Right hindlimb (tissue), 1 donor: Measurements from ENCODE around the gene TMEM121.
"Not testable (repeated sequence)": the region's sequence is repeated elsewhere in the genome, so short reads cannot be mapped to it uniquely, and the experiment has no call there.

ENCODE experiments used
- DNase-seq: peaks from one replicate; pipeline ENCODE4 v3.0.0-alpha.2; 2018

The TMEM121 gene

DNA sequence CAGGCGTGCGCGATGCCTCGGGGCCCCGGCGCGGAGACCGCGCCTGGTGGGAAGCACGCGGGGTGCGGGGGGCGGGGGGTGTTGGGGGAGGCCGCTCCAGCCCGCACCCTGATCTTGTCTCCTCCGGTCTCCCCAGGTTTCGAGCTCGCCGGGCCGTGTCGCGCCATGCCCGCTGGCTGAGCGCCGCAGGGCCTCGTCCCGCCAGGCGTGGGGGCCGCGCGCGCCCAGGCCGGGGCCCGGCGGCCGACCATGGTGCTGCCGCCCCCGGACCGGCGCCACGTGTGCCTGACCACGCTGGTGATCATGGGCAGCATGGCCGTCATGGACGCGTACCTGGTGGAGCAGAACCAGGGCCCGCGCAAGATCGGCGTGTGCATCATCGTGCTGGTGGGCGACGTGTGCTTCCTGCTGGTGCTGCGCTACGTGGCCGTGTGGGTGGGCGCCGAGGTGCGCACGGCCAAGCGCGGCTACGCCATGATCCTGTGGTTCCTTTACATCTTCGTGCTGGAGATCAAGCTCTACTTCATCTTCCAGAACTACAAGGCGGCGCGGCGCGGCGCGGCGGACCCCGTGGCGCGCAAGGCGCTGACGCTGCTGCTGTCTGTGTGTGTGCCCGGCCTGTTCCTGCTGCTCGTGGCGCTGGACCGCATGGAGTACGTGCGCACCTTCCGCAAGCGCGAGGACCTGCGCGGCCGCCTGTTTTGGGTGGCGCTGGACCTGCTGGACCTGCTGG lies 2.4 kb downstream of the TMEM121 start:
- peak; percentile 51 for DNase-seq

DNA sequence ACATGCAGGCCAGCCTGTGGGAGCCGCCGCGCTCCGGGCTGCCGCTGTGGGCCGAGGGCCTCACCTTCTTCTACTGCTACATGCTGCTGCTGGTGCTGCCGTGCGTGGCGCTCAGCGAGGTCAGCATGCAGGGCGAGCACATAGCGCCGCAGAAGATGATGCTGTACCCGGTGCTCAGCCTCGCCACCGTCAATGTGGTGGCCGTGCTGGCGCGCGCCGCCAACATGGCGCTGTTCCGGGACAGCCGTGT lies 2.9 kb downstream of the TMEM121 start:
- DNase-seq, result no peak

DNA sequence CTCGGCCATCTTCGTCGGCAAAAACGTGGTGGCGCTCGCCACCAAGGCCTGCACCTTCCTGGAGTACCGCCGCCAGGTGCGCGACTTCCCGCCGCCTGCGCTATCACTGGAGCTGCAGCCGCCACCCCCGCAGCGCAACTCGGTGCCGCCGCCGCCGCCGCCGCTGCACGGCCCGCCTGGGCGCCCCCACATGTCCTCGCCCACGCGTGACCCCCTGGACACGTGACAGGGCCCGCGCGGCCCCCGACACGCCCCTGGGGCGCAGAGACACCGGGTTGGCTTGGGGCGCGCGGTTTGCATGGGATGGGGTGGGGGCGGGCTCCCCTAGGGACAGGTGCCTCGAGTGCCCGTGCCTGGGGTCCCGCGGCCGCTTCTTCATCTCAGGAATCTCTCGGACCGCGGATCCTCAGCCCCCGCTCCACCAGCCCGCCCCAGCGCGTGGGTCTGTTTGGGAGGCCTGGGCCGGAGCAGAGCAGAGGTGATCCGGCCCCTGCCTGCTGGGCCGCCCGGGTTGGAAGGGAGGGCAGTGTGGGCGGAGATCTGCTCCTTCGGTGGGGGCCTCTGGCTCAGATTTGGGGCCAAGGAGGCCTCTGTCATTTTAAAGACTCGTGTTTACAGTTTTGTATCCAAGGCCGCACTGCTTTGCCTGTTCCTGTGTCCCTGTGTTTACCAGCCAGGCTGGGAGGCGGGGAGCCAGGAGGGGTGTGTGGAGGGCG lies 3.3 kb downstream of the TMEM121 start:
- peak; percentile 59 for DNase-seq

DNA sequence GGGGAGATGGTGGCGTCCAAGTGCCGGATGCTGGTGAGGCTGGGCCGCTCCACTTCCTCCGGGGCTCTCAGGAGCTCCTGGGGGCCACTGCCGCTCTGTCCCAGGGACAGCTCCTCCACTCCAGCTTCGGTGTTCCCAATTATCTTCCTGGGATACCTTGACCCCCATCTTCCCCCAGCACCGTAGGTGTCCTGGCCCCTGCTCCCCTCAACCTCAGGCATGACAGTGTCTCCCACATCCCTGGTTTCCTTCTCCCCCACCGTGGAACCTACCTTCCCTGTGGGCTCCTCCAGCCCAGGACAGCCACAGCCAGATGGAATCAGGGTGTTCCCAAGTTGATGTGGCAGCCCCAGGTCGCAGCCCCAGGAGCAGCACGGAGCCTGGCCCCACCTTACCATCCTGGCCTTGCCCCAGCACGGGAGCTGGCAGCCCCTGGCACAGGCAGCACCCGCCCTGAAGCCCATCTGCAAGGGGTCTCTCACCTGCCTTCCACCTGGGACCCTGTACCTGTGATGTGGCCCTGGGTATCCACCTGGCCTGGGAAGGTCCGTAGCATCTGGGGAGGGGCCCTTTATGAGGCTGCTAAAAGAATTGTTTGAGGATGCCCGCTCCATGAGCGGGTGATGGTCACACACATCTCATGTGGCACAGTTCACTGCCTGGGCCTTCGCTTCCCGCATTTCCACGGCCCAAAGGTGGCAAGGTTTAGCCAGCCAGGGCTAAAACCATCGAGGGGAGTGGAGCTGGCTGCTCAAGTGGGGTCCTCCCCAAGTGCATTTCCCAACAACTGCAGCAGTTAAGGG lies 4.1 kb downstream of the TMEM121 start:
- DNase-seq, result no peak

DNA sequence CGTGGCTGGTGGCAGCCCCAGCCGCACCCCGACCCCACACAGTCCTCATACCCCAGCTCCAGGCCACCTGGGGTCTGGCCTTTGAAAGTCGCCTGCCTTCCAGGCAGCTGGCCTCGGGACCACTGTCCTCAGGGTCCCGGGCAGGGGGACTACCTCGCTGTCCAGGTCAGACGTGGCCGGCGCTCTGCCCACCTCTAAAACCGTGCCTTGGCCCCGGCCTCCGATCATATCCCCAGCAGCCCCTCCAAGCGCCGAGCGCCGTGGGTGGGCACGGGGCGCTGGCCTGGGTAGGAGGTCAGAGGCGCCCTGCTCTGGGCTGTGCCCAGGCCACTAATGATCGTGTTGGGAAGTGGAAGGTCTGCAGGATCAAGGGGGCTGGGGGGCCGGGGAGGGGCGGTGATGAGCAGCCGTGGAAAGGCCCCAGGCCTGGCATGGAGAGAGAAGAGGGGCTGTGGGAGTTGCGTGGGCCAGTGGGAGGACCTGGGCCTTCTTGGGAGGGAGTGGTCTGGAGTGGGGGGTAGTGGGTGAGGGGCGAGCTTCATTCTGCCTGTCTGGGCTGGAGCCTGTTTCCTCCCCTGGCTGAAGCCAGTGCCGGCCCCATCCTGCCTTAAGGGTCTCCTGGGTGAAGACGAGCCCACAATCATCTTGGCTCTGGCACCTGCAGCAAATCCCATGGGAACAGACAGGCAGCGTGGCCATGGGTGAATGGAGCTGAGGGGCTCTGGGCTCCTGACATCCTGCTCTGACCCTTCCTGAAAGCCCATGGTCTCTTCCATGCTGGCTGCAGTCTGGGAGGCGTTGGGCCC lies 4.9 kb downstream of the TMEM121 start:
- DNase-seq, result no peak

DNA sequence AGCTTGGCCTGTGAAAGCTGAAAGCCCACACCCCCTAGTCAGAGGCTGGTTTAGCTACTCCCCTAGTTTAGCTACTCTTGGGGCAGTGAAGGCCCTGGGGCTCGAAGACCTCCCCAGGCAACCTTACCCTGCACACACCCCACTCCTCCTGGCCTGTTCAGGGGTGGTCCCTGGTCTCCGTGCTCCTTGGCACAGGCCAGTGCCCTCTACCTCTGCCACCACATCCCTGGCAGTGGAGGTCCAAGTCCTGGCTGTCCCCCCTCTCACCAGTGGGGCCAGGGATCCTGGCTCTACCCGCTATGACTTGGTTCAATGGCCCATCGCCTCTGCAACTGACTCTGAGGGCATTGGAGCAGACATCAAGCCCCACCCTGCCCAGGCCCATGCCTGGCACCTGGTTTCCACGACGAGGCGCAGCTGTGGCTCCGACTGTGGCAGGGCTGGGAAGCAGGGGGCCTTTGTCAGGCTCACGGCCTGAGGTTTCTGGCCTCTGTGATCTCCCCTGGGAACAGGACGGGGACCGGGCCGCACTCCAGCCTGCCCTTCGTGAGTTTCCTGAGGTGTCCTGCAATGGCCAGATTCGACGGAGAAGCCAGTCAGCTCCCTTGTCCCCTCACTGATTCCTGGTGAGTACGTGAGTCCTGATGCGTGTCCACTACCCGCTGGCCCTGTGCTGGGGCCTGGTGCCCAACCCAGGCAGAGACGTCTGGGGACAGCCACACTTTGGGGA lies 5.7 kb downstream of the TMEM121 start:
- DNase-seq, result no peak

DNA sequence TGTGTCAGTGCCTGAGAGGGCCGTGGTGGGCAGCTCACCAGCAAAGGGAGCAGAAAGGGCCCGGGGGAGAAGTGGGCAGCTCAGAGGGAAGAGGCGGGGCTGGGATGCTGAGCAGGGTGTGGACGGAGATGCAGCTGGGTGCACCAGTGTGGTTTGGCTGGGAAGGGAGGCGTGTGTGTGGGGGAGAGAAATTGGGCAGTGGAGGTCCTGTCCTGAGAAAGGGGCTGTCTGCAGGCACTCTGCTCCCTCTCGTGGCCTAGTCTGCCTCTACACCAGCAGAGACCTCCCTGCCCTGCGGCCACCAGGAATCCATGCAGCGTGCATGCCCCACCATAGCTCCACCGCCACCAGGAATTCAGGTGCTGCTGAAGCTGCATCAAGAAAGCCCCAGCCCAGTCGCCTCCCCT lies 6.4 kb downstream of the TMEM121 start:
- DNase-seq, result peak; percentile 43

DNA sequence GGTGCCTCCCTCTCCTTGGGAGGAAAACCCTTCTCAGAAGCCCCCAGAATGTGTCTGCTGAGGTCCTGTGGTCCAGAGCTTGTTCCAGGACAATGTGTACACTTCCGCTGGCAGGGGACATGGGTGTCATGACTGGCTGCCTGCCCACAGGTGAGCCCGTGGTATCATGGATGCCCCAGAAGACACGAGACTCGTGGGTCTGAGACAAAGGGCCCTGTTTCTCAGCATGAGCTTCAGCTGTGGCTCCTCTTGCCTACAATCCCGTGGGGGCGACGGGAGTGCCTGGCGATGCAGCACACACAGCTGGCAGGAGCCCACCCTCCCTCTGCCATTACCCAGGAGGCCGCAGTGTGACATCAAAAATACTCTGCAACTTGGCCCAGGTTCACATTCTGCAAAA lies 7.0 kb downstream of the TMEM121 start:
- no peak for DNase-seq

DNA sequence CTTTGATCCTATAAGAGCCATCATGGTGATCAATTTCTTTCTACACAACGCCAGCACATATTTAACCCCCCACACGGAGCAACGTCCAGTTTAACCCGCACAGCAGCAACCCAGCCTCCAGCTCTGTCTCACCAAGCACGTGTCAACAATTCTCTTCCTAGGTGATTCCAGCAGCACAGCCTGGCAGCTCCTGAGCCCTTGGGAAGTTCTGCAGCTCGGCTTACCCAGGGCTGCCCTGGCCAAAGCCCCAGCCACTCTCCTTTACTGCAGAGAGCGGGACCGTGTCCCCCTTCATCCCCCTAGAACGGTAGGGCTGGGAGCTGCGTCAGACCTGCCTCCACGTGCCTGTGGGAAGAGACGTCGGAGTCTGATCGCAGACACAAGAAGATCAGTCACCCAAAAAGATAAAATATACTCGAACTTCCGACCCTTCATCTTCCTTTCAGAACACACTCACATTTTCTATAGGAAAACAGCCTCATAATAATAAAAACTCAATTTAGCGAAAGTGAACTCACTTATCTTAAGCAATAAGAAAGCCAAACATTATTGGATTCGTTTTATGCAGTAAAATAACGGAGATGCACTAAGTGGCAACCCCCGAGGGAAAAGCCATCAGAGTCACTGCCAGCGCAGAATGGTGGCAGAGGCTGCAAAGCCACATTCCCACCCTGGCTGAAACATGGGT lies 7.6 kb downstream of the TMEM121 start:
- no peak for DNase-seq

DNA sequence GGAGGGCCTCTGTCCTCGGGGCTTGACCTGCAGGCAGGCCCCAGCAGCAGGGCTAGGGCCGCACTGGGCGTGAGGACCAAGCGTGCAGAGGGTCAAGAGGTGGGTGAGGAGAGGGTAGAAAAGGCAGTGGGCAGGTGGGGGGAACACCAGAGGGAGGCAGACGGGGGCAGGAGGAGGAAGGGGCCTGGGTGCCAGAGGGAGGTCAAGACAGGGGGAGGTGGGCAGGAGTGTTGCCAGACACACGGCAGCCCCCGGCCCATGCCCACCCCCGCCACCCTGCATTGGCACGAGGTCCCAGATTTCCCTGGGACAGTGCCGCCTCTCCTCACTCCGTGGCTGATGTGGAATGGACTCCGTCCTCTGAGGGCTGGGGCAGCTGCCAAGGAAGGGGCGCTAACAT lies 8.2 kb downstream of the TMEM121 start:
- no peak for DNase-seq

DNA sequence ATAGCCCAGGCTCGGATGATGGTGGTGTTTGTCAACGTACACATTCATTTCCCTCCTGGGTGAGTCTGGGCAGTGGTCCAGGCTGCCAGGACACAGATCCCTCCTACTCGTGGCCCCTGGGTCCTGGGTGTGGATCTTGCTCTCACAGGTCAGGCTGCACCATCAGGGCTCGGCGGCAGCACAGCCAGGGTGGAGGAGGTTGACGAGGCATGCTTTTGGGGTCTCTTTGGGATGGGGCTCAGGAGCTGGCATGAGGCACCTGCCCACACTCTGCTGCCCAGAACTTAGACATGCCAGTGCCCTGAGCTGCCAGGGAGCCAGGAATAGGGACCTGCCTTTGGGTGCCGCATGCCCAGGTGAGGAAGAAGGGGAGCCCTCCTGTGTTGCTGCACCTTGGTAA lies 9.7 kb downstream of the TMEM121 start:
- no peak for DNase-seq

DNA sequence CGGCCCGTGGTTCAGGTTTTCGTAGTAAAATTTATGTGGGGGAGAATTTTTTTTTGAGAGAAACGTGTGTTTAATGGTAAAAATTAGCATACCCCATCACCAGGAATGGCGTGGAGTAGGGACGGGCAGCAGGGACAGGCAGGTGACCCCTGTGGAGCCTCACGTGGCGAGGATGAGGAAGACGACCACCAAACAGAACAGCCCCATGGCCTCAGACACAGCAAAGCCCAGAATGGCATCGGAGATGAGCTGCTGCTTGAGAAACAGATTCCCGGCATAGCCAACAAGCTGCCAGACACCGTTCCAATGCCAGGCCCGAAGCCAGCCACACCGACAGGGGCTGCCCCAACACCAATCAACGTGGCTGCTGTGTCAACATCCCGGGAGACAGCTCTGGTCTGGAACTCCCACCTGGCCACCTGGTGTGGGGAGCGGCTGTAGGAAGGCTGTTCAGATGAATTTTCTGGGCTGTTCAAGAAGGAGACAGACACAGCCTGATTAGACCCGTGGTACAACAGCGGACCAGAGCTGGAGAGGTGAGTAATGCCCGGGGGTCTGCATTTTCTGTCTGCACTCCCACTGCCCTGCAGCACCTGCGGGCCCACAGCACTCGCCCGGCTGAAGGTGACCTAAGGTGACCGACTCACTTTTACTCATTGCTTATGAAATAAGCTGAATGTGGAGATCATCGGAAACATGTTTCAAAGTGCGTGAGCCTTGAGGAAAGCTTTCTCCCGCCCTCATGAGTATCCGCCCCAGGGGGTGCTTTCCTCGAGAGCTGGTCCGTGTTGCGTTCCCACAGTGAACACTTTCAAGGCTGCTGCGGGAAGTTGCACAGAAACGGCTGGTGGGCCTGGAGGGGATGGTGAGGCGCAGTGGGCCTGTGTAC lies 10.6 kb downstream of the TMEM121 start:
- no peak for DNase-seq

DNA sequence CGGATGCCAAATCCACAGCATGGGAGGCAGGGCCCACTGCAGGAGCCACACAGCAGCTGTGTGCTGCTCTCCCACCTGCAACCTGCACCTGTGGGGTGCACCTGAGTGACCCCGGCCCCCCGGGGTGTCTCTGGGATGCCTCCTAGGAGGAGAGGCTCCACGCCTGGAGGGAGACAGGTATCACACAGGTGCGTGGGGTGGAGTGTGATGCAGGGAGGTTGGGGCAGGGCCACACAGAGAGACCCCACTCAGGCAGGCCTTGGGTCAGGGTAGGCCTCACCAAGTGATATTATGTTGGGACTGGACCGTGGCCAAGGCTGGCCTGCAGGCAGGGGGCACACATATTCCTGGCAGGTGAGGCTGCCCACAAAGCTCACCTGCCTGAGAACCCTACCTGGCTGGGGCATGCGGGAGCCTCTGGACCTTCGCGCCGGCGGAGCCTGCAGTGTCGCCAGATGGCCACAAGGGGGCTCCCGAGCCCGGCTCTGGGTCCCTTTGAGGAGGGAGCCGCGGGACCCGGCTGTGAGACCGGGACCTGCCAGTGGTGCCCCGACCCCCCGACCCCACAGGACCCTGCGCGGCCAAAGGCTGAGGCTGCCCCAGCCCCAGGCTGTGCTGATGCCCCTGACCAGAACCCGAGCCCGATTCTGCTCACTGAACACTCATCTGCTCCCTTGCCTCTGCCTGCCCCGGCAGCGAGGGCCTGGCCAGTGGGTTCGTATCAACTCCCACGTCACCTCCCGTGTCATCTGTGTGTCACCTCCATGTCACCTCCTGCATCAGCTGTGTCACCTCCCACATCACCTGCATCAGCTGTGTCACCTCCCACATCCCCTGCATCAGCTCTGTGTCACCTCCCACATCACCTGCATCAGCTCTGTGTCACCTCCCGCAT lies 11.4 kb downstream of the TMEM121 start:
- DNase-seq, result peak; percentile 51

DNA sequence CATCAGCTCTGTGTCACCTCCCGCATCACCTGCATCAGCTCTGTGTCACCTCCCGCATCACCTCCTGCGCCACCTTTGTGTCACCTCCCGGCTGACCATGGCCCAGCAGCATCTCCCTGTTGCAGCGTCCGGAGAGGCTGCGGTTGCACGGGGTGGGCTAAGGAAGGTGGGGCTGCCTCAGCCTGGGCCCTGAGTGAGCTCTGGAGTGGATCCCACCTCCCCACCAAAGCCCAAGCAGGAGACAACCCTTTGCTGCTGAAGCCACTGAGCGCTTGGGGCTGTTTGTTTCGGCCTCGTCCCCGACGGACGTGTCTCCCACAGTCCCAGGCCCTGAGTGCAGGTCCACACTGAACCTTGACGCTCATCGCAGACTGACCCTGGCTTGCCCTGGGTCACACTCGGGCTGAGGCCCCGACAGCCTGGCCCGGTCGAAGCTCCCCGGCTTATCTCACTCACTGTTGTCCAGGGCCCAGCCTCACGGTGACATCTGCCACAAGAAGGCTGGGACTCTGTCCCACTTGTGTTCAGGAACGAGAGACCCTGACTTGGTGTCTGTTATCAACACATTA lies 12.2 kb downstream of the TMEM121 start:
- no peak for DNase-seq

DNA sequence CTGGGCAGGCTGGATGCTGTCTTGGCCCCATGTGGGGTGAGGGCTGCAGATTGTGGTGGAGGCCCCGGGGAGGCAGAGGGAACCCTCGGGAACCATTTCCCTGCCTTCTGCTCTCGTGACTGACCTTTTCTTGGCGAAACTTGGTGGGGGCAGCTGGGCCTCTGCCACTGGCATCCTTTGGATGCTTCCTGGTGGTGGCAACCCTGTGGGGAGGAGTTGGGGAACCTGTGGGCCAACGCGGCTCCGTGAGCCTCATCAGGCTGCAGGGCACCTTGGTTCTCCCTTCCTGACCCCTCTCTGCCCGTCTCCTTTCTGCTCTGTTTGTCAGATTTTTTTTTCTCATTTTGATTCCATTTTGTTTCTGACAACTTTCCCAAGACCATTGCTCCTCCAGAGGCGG lies 14.4 kb downstream of the TMEM121 start:
- no peak for DNase-seq

DNA sequence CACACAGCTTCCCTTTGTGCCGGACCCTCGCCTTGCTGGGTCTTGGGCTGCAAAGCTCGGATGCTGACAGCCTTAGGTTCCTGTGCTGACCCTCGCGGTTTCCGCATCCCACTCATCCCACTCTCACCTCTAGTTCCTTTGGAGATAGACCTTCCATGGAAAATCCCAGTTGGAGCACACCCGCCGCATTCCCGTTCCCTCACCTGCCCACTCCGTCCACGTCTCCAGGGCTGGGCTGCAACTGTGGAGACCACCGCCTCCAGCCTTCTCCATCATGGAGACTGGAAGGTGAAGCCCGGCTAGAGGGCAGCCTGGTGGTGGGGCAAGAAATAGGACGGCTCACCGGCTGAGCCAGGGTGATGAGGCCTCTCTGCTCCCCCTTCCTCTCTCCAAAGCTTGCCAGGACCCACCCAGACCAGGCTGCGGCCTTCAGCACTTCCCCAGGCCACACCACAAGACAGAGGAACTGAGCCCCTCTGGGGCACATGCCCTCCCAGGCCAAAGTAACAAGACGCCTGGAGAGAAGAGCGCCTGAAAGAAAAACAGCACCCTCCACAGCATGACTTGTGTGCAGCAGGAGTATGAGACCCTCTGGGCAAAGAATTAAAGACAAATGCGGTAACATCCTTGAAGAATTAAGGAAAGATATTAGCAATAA lies 15.0 kb downstream of the TMEM121 start:
- no peak for DNase-seq

DNA sequence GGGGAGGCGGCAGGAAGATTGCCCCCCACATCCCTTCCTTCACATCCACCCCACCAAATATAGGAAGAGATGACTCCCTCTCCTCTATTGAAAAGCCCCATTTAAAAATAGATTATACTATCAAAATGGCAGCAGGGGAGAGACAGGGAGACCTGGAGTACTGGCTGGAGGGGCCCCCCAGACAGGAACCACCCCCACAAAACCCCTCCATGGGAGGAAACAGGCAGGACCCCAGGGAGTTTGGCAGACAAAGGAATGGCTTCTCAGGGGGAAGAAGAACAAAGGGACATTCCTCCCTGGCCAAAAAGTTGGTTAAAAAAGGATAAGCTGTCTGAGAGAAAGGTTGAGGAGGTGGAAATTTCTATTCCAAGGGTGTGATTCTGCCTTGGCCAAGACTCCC lies 19.3 kb downstream of the TMEM121 start:
- DNase-seq, result not testable (repeated sequence)

DNA sequence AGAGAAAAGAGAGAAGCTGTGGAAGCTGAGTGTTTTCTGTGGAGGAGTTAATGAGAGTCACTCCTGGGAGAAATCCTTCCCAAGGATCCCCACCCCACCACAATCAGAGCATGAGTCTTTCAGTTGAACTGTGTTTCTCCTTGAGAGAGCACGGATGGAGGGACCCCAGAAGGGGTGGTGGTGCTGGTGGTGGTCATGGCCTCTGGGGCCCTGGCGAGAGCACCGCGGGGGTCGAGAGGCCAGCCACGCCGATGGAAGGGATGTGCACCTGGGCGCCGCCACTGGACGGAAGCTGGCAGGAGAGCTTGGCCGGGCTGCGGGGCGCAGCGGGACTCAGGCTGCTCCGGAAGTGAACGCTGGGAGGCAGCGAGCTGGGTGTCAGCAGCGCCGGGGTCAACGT lies 20.0 kb downstream of the TMEM121 start:
- DNase-seq, result not testable (repeated sequence)

DNA sequence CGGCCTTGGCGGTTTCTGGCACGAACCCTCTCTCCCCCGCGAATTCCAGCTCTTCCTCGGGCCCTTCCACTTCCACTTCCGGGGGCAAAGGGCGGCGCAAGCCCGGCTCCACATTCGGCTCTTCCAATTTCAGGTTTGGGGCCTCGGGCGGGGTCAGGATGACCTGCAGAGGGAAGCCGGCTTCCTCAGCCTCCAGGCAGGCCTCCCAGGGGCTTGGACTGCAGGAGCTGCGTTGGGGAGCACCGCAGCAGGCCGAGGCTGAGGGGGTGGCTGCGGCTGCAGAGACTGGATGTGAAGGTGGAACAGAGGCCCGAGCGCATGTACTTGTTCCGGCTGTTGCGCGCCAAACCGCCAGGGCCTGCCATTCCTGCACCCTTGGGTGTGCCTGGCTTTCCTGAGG lies 20.7 kb downstream of the TMEM121 start:
- DNase-seq, result not testable (repeated sequence)
